K562 (cell line): Measurements from ENCODE around the gene RXRA. TPM values are rescaled to one million over a fixed set of nuclear protein-coding genes. Genes with fewer than 3 reads are reported as not detected.

ENCODE experiments used
- ARID4B ChIP-seq: sonication (generic); formaldehyde crosslinking; IDR thresholded peaks from 2 replicates; pipeline ENCODE4 v1.8.0; 2022; ENCODE audit warnings: mild to moderate bottlenecking, missing genetic modification reagents
- CBX3 ChIP-seq, 2 experiments: IDR thresholded peaks; 1 replicate in 1 of 2; 2 replicates in 1 of 2; pipeline ENCODE4 v1.6.1; 2012; ENCODE audit warnings: inconsistent platforms in 2 of 2, low read length in 2 of 2, borderline replicate concordance in 1 of 2, control low read depth in 1 of 2
- CSDE1 ChIP-seq, 2 experiments: fragments of 450-650 bp; IDR thresholded peaks; 2 replicates each; pipeline ENCODE4 v1.6.1; 2016; ENCODE audit warnings: mild to moderate bottlenecking in 1 of 2
- GATAD2A ChIP-seq: fragments of 450-650 bp; IDR thresholded peaks from 2 replicates; pipeline ENCODE4 v1.6.1; 2017
- MAZ ChIP-seq, 2 experiments: fragments of 450-650 bp in 1 of 2; sonication (generic) in 1 of 2; formaldehyde crosslinking; IDR thresholded peaks in 1 of 2; conservative IDR thresholded peaks in 1 of 2; 2 replicates each; pipeline versions ENCODE4 v1.4.0 to v1.5.0; 2020; ENCODE audit warnings: mild to moderate bottlenecking in 1 of 2, missing genetic modification reagents in 1 of 2
- NKRF ChIP-seq: fragments of 450-650 bp; IDR thresholded peaks from 2 replicates; pipeline ENCODE4 v1.6.1; 2016; ENCODE audit warnings: borderline replicate concordance
- SMAD4 ChIP-seq: fragments of 250-450 bp; sonication (Bioruptor Pico); conservative IDR thresholded peaks from 2 replicates; pipeline ENCODE4 v1.8.0; 2021; ENCODE audit warnings: inconsistent platforms, mild to moderate bottlenecking, moderate library complexity
- SOX6 ChIP-seq: fragments of 450-650 bp; IDR thresholded peaks from 2 replicates; pipeline ENCODE4 v1.6.1; 2014; ENCODE audit warnings: mild to moderate bottlenecking
- SPI1 ChIP-seq: IDR thresholded peaks from 2 replicates; pipeline ENCODE4 v1.6.1; 2011; ENCODE audit warnings: low read depth, low read length, control low read depth, borderline replicate concordance
- TEAD1 ChIP-seq, 2 experiments: fragments of 450-650 bp in 1 of 2; sonication (generic) in 1 of 2; formaldehyde crosslinking; IDR thresholded peaks; 2 replicates each; pipeline versions ENCODE4 v1.4.0 to v1.8.0; 2020 to 2022; ENCODE audit warnings: mild to moderate bottlenecking in 2 of 2, missing genetic modification reagents in 1 of 2
- USF1 ChIP-seq: sonication (generic); formaldehyde crosslinking; IDR thresholded peaks from 2 replicates; pipeline ENCODE4 v1.9.0; 2022; ENCODE audit warnings: mild to moderate bottlenecking, missing genetic modification reagents
- polyA plus RNA-seq, 8 experiments: library from polyadenylated mRNA; depleted of rRNA in 4 of 8; stranded (reverse) in 5 of 8; unstranded in 3 of 8; fragments of >200 nt; fragmentation: Nextera tagmentation in 2 of 8; fragmentation: Illumina TruSeq in 1 of 8; extraction: Ambion mirVana in 2 of 8; extraction: Trizol in 1 of 8; gene quantifications; 2 replicates each; pipeline versions ENCODE4 v1.2.1 to v1.2.3, GENCODE V29; 2011 to 2014; ENCODE audit warnings: inconsistent platforms in 1 of 8, missing spikeins in 1 of 8
- total RNA-seq, 7 experiments: library from RNA; depleted of rRNA in 6 of 7; stranded (reverse); fragments of >200 nt in 6 of 7; fragmentation: Illumina TruSeq in 2 of 7; extraction: Trizol in 2 of 7; gene quantifications; 2 replicates each; pipeline versions ENCODE4 v1.2.1 to v1.2.3, GENCODE V29; 2011 to 2021; ENCODE audit warnings: low replicate concordance in 1 of 7
- TF ChIP-seq, protein P1 (sequence below): fragments of 450-650 bp; formaldehyde crosslinking; IDR thresholded peaks from 2 replicates; pipeline ENCODE4 v1.4.0; 2020; ENCODE audit warnings: mild to moderate bottlenecking, mixed read lengths
- TF ChIP-seq, protein P2 (sequence below): IDR thresholded peaks from 2 replicates; pipeline ENCODE4 v1.6.1; 2014; ENCODE audit warnings: antibody characterized with exemption

RXRA gene
- total and polyA plus RNA-seq, 9 of the 15 experiments (the other 6 are each of a cell fraction or from before 2014, with no cell fraction given), result 0.35 to 23.6 (median 4.6) TPM

- TF ChIP-seq ARID4B (CRISPR knock-in tag), result peak; percentile 96
- TF ChIP-seq CSDE1 (IDR thresholded peaks at IDR 0.05), result peak in 1 of 2 experiments; percentile 75; a peak in 1 of 4 replicates
- peak; percentile 23 to 74; a peak in 2 of 4 replicates for TF ChIP-seq MAZ (CRISPR knock-in tag; conservative IDR thresholded peaks at IDR 0.05 in 1 of 2, IDR thresholded peaks at IDR 0.05 in 1 of 2)
- TF ChIP-seq NKRF, result peak; percentile 88; the same call in 1 of the 2 replicates
- peak; percentile 70 for TF ChIP-seq USF1
- peak; percentile 20; the same call in 1 of the 2 replicates for TF ChIP-seq SMAD4 (CRISPR knock-in tag)
- 0 out of 4 replicates have a peak, but pooled peaks of 1 of the 2 experiments have one; percentile 40 for TF ChIP-seq TEAD1 (CRISPR knock-in tag; IDR thresholded peaks at IDR 0.05)
- TF ChIP-seq, protein P1, sequence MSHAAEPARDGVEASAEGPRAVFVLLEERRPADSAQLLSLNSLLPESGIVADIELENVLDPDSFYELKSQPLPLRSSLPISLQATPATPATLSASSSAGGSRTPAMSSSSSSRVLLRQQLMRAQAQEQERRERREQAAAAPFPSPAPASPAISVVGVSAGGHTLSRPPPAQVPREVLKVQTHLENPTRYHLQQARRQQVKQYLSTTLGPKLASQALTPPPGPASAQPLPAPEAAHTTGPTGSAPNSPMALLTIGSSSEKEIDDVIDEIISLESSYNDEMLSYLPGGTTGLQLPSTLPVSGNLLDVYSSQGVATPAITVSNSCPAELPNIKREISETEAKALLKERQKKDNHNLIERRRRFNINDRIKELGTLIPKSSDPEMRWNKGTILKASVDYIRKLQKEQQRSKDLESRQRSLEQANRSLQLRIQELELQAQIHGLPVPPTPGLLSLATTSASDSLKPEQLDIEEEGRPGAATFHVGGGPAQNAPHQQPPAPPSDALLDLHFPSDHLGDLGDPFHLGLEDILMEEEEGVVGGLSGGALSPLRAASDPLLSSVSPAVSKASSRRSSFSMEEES, result peak; percentile 95
- no peak for TF ChIP-seq SOX6
- peak; percentile 54; the same call in 1 of the 2 replicates for TF ChIP-seq SPI1
- TF ChIP-seq CBX3 (IDR thresholded peaks at IDR 0.05; ENCODE audit: borderline replicate concordance in 1 of 2, low read length in 2 of 2), result 0 out of 3 replicates have a peak, but pooled peaks of 1 of the 2 experiments have one; percentile 28
- TF ChIP-seq GATAD2A, result no peak
- TF ChIP-seq, protein P2, sequence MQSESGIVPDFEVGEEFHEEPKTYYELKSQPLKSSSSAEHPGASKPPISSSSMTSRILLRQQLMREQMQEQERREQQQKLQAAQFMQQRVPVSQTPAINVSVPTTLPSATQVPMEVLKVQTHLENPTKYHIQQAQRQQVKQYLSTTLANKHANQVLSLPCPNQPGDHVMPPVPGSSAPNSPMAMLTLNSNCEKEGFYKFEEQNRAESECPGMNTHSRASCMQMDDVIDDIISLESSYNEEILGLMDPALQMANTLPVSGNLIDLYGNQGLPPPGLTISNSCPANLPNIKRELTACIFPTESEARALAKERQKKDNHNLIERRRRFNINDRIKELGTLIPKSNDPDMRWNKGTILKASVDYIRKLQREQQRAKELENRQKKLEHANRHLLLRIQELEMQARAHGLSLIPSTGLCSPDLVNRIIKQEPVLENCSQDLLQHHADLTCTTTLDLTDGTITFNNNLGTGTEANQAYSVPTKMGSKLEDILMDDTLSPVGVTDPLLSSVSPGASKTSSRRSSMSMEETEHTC, result peak; percentile 29; the same call in 1 of the 2 replicates
Measured at GRCh38 chr9:134407121-134407779, 81.0 kb downstream of the RXRA start (continued).
